BE2C (cell line): Measurements from ENCODE around the gene UQCRQ.

ENCODE experiments used
- DNase-seq: peaks from one replicate; pipeline ENCODE4 v3.0.0-alpha.2; 2020
- H3K27me3 ChIP-seq: fragments of 250-450 bp; sonication (Bioruptor Pico); 2 replicates; pipeline ENCODE4 v1.5.1; 2020; ENCODE audit warnings: mild to moderate bottlenecking
- H3K36me3 ChIP-seq: fragments of 250-450 bp; sonication (Bioruptor Pico); 2 replicates; pipeline ENCODE4 v1.5.1; 2020; ENCODE audit warnings: mild to moderate bottlenecking
- H3K4me1 ChIP-seq: fragments of 250-450 bp; sonication (Bioruptor Pico); 2 replicates; pipeline ENCODE4 v1.5.1; 2020
- H3K4me3 ChIP-seq: 2 replicates; pipeline ENCODE4 v1.5.1; 2011; ENCODE audit warnings: low read depth, low read length
- H3K9me3 ChIP-seq: fragments of 250-450 bp; sonication (Bioruptor Pico); 2 replicates; pipeline ENCODE4 v1.5.1; 2020
- TF ChIP-seq, protein P1 (sequence below): IDR thresholded peaks from 2 replicates; pipeline ENCODE4 v1.5.1; 2012; ENCODE audit warnings: mild to moderate bottlenecking, low read depth, low read length

UQCRQ gene

DNA sequence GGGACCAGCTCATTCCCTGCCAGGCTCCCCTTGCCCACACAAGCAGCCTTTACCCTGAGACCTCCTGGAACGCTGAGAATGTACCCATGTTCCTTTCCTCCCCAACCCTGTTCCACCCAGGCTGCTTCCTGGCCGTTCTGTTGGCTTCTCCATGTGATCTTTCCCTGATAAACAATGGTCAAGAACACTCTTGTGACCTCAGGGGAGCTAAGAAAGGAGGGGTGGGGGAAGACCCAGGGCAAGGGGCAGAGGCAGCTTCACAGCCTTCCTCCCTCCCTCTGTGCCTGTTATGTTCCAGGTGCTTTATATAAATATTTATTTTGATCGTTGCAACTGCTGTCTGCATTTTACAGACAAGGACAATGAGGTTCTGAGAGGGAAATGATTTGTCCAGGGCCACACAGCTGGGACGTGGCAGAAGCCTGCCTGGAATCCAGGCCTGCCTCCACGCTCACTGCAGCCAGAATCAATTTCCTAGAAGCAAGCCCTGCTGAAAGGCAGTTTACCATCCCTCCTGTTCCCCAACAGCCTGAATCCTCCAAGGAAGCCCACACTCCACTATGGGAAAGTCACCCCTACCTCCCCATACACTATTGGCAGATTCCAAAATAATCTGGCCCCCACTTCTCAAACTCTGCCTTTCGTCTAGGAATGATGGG, 39.9 kb upstream of the UQCRQ start:
- Histone ChIP-seq H3K4me1 (no peaks in the 10 kb centered on the region), H3K27me3 (no peaks in the 10 kb centered on the region), H3K4me3 (no peak overlapping the region), H3K36me3 (no peaks in the 10 kb centered on the region), H3K9me3 (no peaks in the 10 kb centered on the region)
- DNase-seq, result no peak
- TF ChIP-seq, protein P1, sequence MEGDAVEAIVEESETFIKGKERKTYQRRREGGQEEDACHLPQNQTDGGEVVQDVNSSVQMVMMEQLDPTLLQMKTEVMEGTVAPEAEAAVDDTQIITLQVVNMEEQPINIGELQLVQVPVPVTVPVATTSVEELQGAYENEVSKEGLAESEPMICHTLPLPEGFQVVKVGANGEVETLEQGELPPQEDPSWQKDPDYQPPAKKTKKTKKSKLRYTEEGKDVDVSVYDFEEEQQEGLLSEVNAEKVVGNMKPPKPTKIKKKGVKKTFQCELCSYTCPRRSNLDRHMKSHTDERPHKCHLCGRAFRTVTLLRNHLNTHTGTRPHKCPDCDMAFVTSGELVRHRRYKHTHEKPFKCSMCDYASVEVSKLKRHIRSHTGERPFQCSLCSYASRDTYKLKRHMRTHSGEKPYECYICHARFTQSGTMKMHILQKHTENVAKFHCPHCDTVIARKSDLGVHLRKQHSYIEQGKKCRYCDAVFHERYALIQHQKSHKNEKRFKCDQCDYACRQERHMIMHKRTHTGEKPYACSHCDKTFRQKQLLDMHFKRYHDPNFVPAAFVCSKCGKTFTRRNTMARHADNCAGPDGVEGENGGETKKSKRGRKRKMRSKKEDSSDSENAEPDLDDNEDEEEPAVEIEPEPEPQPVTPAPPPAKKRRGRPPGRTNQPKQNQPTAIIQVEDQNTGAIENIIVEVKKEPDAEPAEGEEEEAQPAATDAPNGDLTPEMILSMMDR, result no peak

DNA sequence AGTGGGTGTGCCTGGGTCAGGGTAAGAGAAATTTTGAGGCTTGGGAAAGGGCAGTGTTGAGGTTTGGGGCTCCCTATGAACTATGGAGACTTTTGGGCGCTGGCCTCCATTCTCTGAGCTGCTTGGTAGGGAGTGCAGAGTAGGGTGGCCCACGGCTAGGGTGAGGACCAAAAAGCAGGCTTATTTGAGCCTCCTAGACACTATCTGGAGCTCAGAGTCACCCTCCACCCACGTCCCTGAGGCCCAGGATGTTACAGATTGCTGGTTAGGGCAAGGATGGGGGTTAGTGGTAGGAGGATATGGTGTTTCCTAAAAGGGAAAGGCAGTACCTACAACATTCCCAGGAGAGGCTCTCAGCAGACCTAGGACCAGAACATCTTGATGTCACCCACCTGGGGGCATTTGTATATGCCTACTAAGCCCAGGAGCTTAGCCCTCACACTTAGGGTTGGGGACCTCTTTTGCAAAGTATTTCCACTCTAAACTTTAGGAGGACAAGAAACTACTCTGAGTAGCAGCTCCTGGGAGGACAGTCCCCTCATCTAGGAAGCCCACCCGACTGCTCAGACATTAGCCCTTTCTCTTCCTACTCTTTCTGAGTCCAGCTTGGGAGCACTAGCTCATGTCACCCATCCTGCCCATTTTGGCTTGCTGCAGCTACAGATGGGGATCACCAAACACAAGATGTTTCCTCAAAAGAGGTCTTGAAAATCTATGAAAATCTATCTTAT, 38.3 kb upstream of the UQCRQ start:
- Histone ChIP-seq H3K4me3 (no peak overlapping the region), H3K36me3 (no peaks in the 10 kb centered on the region), H3K27me3 (no peaks in the 10 kb centered on the region), H3K4me1 (no peaks in the 10 kb centered on the region), H3K9me3 (no peaks in the 10 kb centered on the region)
- TF ChIP-seq, protein P1, result no peak
- no peak for DNase-seq

GRCh38 chr5:132828846-132829494, 37.5 kb upstream of the UQCRQ start:
- H3K27me3 ChIP-seq, result no peaks in the 10 kb centered on the region
- peak overlapping the region; percentile 59; the same call in 1 of the 2 replicates for H3K4me3 ChIP-seq
- H3K36me3 ChIP-seq, result no peaks in the 10 kb centered on the region
- TF ChIP-seq, protein P1, result no peak
- H3K9me3 ChIP-seq, result no peaks in the 10 kb centered on the region
- no peaks in the 10 kb centered on the region for H3K4me1 ChIP-seq
- DNase-seq, result no peak

DNA sequence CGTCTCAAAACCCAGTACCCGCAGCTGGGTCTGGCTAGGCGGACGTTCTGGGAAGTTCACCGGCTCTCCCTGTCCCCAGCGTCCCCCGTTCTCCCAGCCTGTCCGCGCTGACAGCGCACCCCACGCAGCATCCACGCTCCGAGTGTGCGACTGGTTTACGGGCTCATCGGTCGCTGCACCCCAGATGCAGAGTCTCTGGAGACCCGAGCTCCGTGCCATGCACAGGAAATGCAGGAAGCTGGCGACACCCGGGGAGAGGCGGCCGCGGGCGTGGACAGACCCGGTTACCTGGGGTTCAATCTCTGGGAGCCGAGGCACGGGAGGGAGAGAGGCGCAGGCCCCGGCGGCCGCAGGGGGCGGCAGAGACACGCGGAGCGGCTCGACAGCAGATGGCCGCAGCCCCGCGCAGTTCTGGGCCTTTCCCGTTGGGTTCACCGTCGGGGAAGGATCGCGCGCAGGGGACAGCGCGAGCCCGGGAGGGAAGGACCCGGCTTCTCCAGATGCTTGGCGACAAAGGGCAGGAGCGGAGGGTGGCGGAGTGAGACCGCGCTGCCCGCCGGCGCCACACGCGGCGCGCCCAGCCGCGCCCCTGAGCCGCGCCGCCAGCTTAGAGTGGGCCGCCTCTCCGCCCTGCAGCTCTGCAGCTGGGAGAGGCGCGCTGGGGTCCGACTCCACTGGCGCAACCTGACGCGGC, 36.6 kb upstream of the UQCRQ start:
- H3K4me1 ChIP-seq, result no peaks in the 10 kb centered on the region
- H3K4me3 ChIP-seq, result peak overlapping the region; percentile 59
- TF ChIP-seq, protein P1, result peak; percentile 84
- no peaks in the 10 kb centered on the region for H3K36me3 ChIP-seq
- no peaks in the 10 kb centered on the region for H3K9me3 ChIP-seq
- DNase-seq, result peak; percentile 88
- H3K27me3 ChIP-seq, result no peaks in the 10 kb centered on the region

DNA sequence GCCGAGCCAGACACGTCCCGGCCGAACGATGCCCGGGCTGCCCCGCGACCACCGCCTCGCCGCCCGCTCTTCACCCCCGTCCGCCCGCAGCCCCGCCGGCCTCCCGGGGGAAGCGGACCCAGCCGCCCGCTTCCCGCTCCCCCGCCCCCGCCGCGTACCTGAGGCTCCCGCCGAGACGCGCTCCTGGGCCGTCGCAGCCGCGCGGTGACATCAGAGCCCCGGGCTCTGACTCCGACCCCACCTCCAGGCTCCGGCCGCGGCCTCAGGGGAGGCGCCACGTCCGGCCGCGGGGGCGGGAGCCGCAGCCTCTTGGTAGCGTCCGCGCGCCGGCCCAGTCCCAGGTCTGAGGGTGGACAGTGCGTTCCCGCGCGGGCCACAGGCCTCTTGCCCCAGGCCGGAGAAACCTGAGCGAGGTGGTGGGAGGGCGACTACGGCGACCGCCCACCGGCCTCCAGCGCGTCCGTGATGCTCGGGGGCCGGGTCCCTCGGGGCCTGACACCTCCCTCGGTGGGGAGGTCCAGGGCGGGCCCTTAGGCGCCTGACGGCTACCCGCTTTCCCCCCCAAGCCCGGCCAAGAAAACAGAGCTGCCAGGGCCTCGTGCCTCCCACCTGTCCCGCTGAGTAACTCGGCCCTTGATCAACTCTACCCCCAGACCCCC, 35.9 kb upstream of the UQCRQ start, which contains the start of gene SHROOM1:
Gene SHROOM1 (minus strand): TSS at position 212 of the 659 bp plus-strand sequence. CDS start 4,507 bp downstream, outside the sequence.
- DNase-seq, result peak; percentile 50
- Histone ChIP-seq H3K9me3 (no peaks in the 10 kb centered on the region), H3K36me3 (no peaks in the 10 kb centered on the region), H3K4me1 (no peaks in the 10 kb centered on the region), H3K4me3 (peak within 1 kb of the TSS; percentile 59), H3K27me3 (no peaks in the 10 kb centered on the region)
- TF ChIP-seq, protein P1, result no peak
